HUES6 (cell line): ENCODE data around the gene WFDC9.
"Not testable (repeated sequence)": the region's sequence is repeated elsewhere in the genome, so short reads cannot be mapped to it uniquely, and the experiment has no call there.

Experiments
- H3K27ac ChIP-seq: 2 replicates; pipeline ENCODE4 v1.7.0; 2013; ENCODE audit warnings: low read depth, mild to moderate bottlenecking, low read length, inconsistent platforms
- H3K27me3 ChIP-seq: 2 replicates; pipeline ENCODE4 v1.6.1; 2013; ENCODE audit warnings: low read length; ENCODE audit not compliant: control insufficient read depth, insufficient read depth
- H3K36me3 ChIP-seq: 2 replicates; pipeline ENCODE4 v1.6.1; 2013; ENCODE audit warnings: low read length; ENCODE audit not compliant: control insufficient read depth, insufficient read depth
- H3K4me1 ChIP-seq: 2 replicates; pipeline ENCODE4 v1.6.1; 2013; ENCODE audit warnings: low read length; ENCODE audit not compliant: control insufficient read depth, insufficient read depth
- H3K4me3 ChIP-seq: 2 replicates; pipeline ENCODE4 v1.5.1; 2013; ENCODE audit warnings: low read depth, low read length
- H3K9ac ChIP-seq: one replicate; pipeline ENCODE4 v1.6.1; 2013; ENCODE audit warnings: mild to moderate bottlenecking, low read length
- H3K9me3 ChIP-seq: 2 replicates; pipeline ENCODE4 v1.6.1; 2013; ENCODE audit warnings: low read depth, low read length; ENCODE audit not compliant: control insufficient read depth, insufficient read depth

WFDC9 gene

GRCh38 chr20:45631184-45631583 lies at the start of gene WFDC9:
Gene WFDC9, minus strand, starts transcription at chr20:45631284. Its CDS starts 21,103 bp downstream, at chr20:45610181.
- H3K4me3 ChIP-seq = no peak within 1 kb of the TSS
- no peaks in the 10 kb centered on the region for H3K9me3 ChIP-seq
- H3K27me3 ChIP-seq = no peaks in the 10 kb centered on the region
- no peaks in the 10 kb centered on the region for H3K36me3 ChIP-seq
- no peak within 1 kb of the TSS for H3K27ac ChIP-seq
- no peak within 1 kb of the TSS for H3K9ac ChIP-seq
- H3K4me1 ChIP-seq = peaks cover 6% of the 10 kb centered on the region; the same call in 1 of the 2 replicates

GRCh38 chr20:45679650-45680049 lies 48.6 kb upstream of the WFDC9 start:
- Histone ChIP-seq H3K9me3 (peaks cover 22% of the 10 kb centered on the region), H3K27ac (no peak overlapping the region), H3K4me3 (no peak overlapping the region), H3K36me3 (no peaks in the 10 kb centered on the region), H3K4me1 (no peaks in the 10 kb centered on the region; the same call in 1 of the 2 replicates), H3K9ac (no peak overlapping the region), H3K27me3 (no peaks in the 10 kb centered on the region)

- no peaks in the 10 kb centered on the region for H3K36me3 ChIP-seq
- H3K4me1 ChIP-seq = no peaks in the 10 kb centered on the region
- 0 out of 2 replicates have a peak, but pooled peaks cover 6% of the 10 kb centered on the region for H3K9me3 ChIP-seq
- no peak overlapping the region for H3K27ac ChIP-seq
- no peak overlapping the region for H3K4me3 ChIP-seq
- H3K27me3 ChIP-seq = no peaks in the 10 kb centered on the region
- H3K9ac ChIP-seq = no peak overlapping the region
These were observed 41.7 kb upstream of the WFDC9 start for GRCh38 chr20:45672765-45673164.

GRCh38 chr20:45670139-45670538 lies 39.1 kb upstream of the WFDC9 start, which contains the start of gene WFDC11:
Gene WFDC11, minus strand, starts transcription at chr20:45670239. Its CDS starts 19,639 bp downstream, at chr20:45650600.
- no peaks in the 10 kb centered on the region for H3K36me3 ChIP-seq
- no peaks in the 10 kb centered on the region for H3K4me1 ChIP-seq
- no peaks in the 10 kb centered on the region for H3K27me3 ChIP-seq
- H3K9ac ChIP-seq = no peak within 1 kb of the TSS
- H3K4me3 ChIP-seq = no peak within 1 kb of the TSS
- 0 out of 2 replicates have a peak, but pooled peaks cover 6% of the 10 kb centered on the region for H3K9me3 ChIP-seq
- H3K27ac ChIP-seq = no peak within 1 kb of the TSS

- H3K9ac ChIP-seq, H3K27ac ChIP-seq, H3K9me3 ChIP-seq, H3K4me3 ChIP-seq, H3K27me3 ChIP-seq, H3K36me3 ChIP-seq, H3K4me1 ChIP-seq: not testable (repeated sequence)
These were observed 26.0 kb upstream of the WFDC9 start for GRCh38 chr20:45657038-45657437.

DNA sequence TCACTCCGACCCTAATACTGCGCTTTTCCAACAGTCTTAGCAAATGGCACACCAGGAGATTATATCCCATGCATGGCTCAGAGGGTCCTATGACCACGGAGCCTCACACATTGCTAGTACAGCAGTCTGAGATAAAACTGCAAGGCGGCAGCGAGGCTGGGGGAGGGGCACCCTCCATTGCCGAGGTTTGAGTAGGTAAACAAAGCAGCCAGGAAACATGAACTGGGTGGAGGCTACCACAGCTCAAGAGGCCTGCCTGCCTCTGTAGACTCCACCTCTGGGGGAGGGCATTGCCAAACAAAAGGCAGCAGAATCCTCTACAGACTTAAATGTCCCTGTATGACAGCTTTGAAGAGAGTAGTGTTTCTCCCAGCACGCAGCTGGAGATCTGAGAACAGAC lies 20.6 kb upstream of the WFDC9 start:
- H3K4me3 ChIP-seq, H3K9ac ChIP-seq, H3K36me3 ChIP-seq, H3K4me1 ChIP-seq, H3K27me3 ChIP-seq, H3K27ac ChIP-seq: not testable (repeated sequence)
- H3K9me3 ChIP-seq = peaks cover 26% of the 10 kb centered on the region

DNA sequence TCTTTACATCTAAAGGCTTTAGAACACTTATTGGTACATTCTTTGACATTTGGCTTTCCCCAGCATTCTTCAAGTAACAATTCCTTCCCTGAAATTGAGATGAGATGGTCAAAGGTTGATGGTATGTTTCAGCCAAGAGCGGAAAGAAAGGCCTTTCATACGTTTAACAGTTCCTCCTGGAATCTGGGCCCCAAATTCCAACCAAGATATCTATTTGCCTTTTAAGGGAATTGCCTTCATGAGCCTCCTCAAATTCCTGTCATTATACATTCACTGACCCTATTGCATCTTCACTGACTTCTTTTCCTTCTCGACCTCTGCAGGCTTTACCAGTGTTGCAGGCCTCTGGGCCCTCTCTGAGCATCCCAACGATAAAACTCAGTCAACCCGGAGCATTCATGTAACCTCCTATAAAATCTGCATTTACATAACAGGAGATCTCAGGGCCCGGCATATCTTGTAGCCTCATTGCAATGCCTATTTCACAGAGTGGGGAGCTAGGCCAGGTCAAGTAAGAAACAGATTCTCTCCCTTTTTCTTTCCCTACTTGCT lies 18.3 kb upstream of the WFDC9 start:
- H3K4me3 ChIP-seq = no peak overlapping the region
- no peak overlapping the region for H3K9ac ChIP-seq
- H3K27ac ChIP-seq = no peak overlapping the region
- H3K36me3 ChIP-seq = no peaks in the 10 kb centered on the region
- no peaks in the 10 kb centered on the region for H3K27me3 ChIP-seq
- peaks cover 28% of the 10 kb centered on the region for H3K9me3 ChIP-seq
- H3K4me1 ChIP-seq = no peaks in the 10 kb centered on the region

GRCh38 chr20:45647441-45648050 lies 16.5 kb upstream of the WFDC9 start:
- Histone ChIP-seq H3K27ac (no peak overlapping the region), H3K4me1 (no peaks in the 10 kb centered on the region), H3K36me3 (no peaks in the 10 kb centered on the region), H3K27me3 (no peaks in the 10 kb centered on the region), H3K9ac (no peak overlapping the region), H3K4me3 (no peak overlapping the region), H3K9me3 (peaks cover 28% of the 10 kb centered on the region)

- no peaks in the 10 kb centered on the region for H3K36me3 ChIP-seq
- H3K27ac ChIP-seq = no peak overlapping the region
- no peak overlapping the region for H3K9ac ChIP-seq
- no peaks in the 10 kb centered on the region for H3K4me1 ChIP-seq
- H3K9me3 ChIP-seq = peaks cover 25% of the 10 kb centered on the region
- no peak overlapping the region for H3K4me3 ChIP-seq
- H3K27me3 ChIP-seq = no peaks in the 10 kb centered on the region
These were observed 15.8 kb upstream of the WFDC9 start for GRCh38 chr20:45646875-45647274.

DNA sequence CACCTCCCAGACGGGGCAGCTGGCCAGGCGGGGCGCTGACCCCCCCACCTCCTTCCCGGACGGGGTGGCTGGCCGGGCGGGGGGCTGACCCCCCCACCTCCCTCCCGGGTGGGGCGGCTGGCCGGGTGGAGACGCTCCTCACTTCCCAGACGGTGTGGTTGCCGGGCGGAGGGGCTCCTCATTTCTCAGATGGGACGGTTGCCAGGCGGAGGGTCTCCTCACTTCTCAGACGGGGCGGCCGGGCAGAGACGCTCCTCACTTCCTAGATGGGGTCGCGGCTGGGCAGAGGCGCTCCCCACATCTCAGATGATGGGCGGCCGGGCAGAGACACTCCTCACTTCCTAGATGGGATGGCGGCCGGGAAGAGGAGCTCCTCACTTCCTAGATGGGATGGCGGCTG lies 14.8 kb upstream of the WFDC9 start:
- H3K9me3 ChIP-seq = peaks cover 15% of the 10 kb centered on the region
- H3K9ac ChIP-seq, H3K36me3 ChIP-seq, H3K4me3 ChIP-seq, H3K27ac ChIP-seq, H3K4me1 ChIP-seq, H3K27me3 ChIP-seq: not testable (repeated sequence)

DNA sequence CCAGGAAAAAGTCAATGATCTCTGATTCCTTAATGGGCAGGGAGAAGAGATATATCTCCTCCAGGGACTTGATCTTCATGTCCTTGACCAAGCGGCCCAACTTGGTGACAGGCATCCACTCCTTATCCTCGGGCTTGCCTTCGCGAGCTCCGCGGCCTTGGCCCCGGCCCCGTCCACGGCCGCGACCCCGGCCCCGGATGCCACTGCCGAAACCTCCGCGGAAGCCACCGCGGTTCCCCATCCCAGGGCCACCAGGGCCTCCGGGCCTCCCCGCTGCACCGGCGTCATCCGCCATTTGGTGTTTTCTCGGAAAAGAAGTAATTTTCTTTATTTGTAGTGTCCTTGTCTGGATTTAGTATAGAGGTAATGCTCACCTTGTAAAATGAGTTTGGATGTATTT lies 10.0 kb upstream of the WFDC9 start:
- H3K4me3 ChIP-seq, H3K27ac ChIP-seq, H3K27me3 ChIP-seq, H3K9ac ChIP-seq, H3K36me3 ChIP-seq, H3K4me1 ChIP-seq, H3K9me3 ChIP-seq: not testable (repeated sequence)
